Common myeloid progenitor, CD34-positive (primary cell): ENCODE measurements around the gene SLC4A9.

Experiments used
- CTCF ChIA-PET: fragments of 350-600 bp; sonication (Branson Sonifier 250); formaldehyde crosslinking; loops from one replicate; lab custom pipeline; 2021; ENCODE audit warnings: antibody characterized with exemption; lab: Charles Lee
- POLR2A ChIA-PET: fragments of 350-600 bp; sonication (Branson Sonifier 250); formaldehyde crosslinking; loops from one replicate; lab custom pipeline; 2021; ENCODE audit warnings: antibody characterized with exemption; lab: Charles Lee
- DNase-seq, 3 donors: peaks; one replicate each; pipeline versions ENCODE4 v3.0.0 to v3.0.0-alpha.2; 2013
- H3K27ac ChIP-seq, 2 experiments: 1 replicate in 1 of 2; 2 replicates in 1 of 2; pipeline ENCODE4 v1.7.0; 2013; ENCODE audit warnings: inconsistent platforms in 2 of 2, low read length in 2 of 2, mild to moderate bottlenecking in 2 of 2, low read depth in 1 of 2, moderate library complexity in 1 of 2; ENCODE audit not compliant: severe bottlenecking in 2 of 2, insufficient read depth in 1 of 2, poor library complexity in 1 of 2
- H3K27me3 ChIP-seq, 5 experiments: replicated peaks in 2 of 5; 1 replicate in 3 of 5; 2 replicates in 2 of 5; pipeline versions ENCODE4 v1.6.1 to v1.7.0; 2013; ENCODE audit warnings: low read length in 4 of 5, mild to moderate bottlenecking in 2 of 5, moderate library complexity in 2 of 5, inconsistent platforms in 1 of 5; ENCODE audit not compliant: insufficient read depth in 5 of 5, control insufficient read depth in 4 of 5
- H3K36me3 ChIP-seq, 4 experiments: 1 replicate in 2 of 4; 2 replicates in 2 of 4; pipeline versions ENCODE4 v1.6.1 to v1.7.0; 2013; ENCODE audit warnings: low read length in 3 of 4, control low read depth in 1 of 4, mild to moderate bottlenecking in 1 of 4; ENCODE audit not compliant: control insufficient read depth in 4 of 4, insufficient read depth in 4 of 4
- H3K4me1 ChIP-seq, 4 experiments: 1 replicate in 3 of 4; 2 replicates in 1 of 4; pipeline versions ENCODE4 v1.6.1 to v1.7.1; 2013; ENCODE audit warnings: low read length in 3 of 4, mild to moderate bottlenecking in 3 of 4, control low read depth in 1 of 4, inconsistent platforms in 1 of 4, moderate library complexity in 1 of 4; ENCODE audit not compliant: control insufficient read depth in 4 of 4, insufficient read depth in 4 of 4; ENCODE audit errors: control extremely low read depth in 1 of 4
- H3K4me3 ChIP-seq, 7 experiments: 1 replicate in 4 of 7; 2 replicates in 3 of 7; pipeline versions ENCODE4 v1.5.1 to v1.7.0; 2013; ENCODE audit warnings: mild to moderate bottlenecking in 7 of 7, low read length in 6 of 7, moderate library complexity in 6 of 7, inconsistent platforms in 2 of 7, low read depth in 2 of 7, control low read depth in 1 of 7; ENCODE audit not compliant: insufficient read depth in 4 of 7, control insufficient read depth in 1 of 7; ENCODE audit errors: extremely low read depth in 1 of 7
- H3K9me3 ChIP-seq, 5 experiments: 1 replicate in 4 of 5; 2 replicates in 1 of 5; pipeline versions ENCODE4 v1.6.1 to v1.7.1; 2013; ENCODE audit warnings: low read length in 4 of 5, mild to moderate bottlenecking in 2 of 5, inconsistent platforms in 1 of 5, low read depth in 1 of 5, moderate library complexity in 1 of 5; ENCODE audit not compliant: control insufficient read depth in 4 of 5, insufficient read depth in 2 of 5; ENCODE audit errors: control extremely low read depth in 1 of 5
- WGBS: methylation state at CpG from one replicate; pipeline ENCODE4 v1.1.5; 2013; ENCODE audit not compliant: insufficient coverage; 5-methylcytosine and 5-hydroxymethylcytosine counted together

SLC4A9 gene

GRCh38 chr5:140337880-140338279 lies 22.1 kb upstream of the SLC4A9 start:
- H3K27ac ChIP-seq: no peak overlapping the region
- H3K4me3 ChIP-seq: no peak overlapping the region
- CTCF ChIA-PET: interaction anchor here (1.1 to 19.8 kb wide), 3 partner anchors 12 to 93 kb away, joined by 3 to 204 read pairs (median 4); partner anchors contain the start of gene HBEGF
- H3K4me1 ChIP-seq: peaks cover 16 to 31% (median 19%) of the 10 kb centered on the region in 4 experiments
- no peak for DNase-seq
- no CpG with 5 or more reads among the region's 1 CpG for WGBS
- H3K9me3 ChIP-seq: no peaks in the 10 kb centered on the region
- POLR2A ChIA-PET: no interaction called here
- peaks cover 0 to 22% (median 0%) of the 10 kb centered on the region in 4 experiments for H3K36me3 ChIP-seq
- H3K27me3 ChIP-seq: no peaks in the 10 kb centered on the region

- CTCF ChIA-PET: interaction anchor here (1.6 to 19.8 kb wide), 2 partner anchors 12 to 77 kb away, joined by 4 to 204 read pairs; partner anchors contain the start of gene HBEGF
- peaks cover 18 to 35% (median 23%) of the 10 kb centered on the region in 4 experiments for H3K4me1 ChIP-seq
- H3K36me3 ChIP-seq: peaks cover 0 to 20% (median 0%) of the 10 kb centered on the region in 4 experiments
- POLR2A ChIA-PET: no interaction called here
- H3K9me3 ChIP-seq: no peaks in the 10 kb centered on the region
- H3K27ac ChIP-seq: no peak overlapping the region
- no peaks in the 10 kb centered on the region for H3K27me3 ChIP-seq
- no peak overlapping the region for H3K4me3 ChIP-seq
- DNase-seq: no peak
- no CpG with 5 or more reads among the region's 3 CpGs for WGBS
These were observed 21.7 kb upstream of the SLC4A9 start for GRCh38 chr5:140338336-140338735.

- Histone ChIP-seq H3K4me1 (peaks cover 18 to 41% (median 25%) of the 10 kb centered on the region in 4 experiments), H3K27me3 (no peaks in the 10 kb centered on the region), H3K36me3 (peaks cover 0 to 19% (median 0%) of the 10 kb centered on the region in 4 experiments), H3K4me3 (no peak overlapping the region), H3K9me3 (no peaks in the 10 kb centered on the region), H3K27ac (no peak overlapping the region)
- ChIA-PET CTCF (interaction anchor here (19.8 kb wide), 1 partner anchor 11 kb away, joined by 204 read pairs; the partner anchor contains the start of gene HBEGF), POLR2A (no interaction called here)
- DNase-seq: no peak
- 100% methylated on average over 2 of the region's 2 CpGs for WGBS
These were observed 21.1 kb upstream of the SLC4A9 start for GRCh38 chr5:140338908-140339307.

GRCh38 chr5:140339636-140340035 lies 20.4 kb upstream of the SLC4A9 start:
- 86% methylated on average over 4 of the region's 4 CpGs for WGBS
- H3K4me3 ChIP-seq: no peak overlapping the region
- ChIA-PET POLR2A (no interaction called here), CTCF (interaction anchor here (19.8 kb wide), 1 partner anchor 11 kb away, joined by 204 read pairs; the partner anchor contains the start of gene HBEGF)
- H3K4me1 ChIP-seq: peaks cover 18 to 47% (median 25%) of the 10 kb centered on the region in 4 experiments
- H3K27me3 ChIP-seq: no peaks in the 10 kb centered on the region
- DNase-seq: no peak
- H3K36me3 ChIP-seq: peaks cover 0 to 12% (median 0%) of the 10 kb centered on the region in 4 experiments
- no peak overlapping the region for H3K27ac ChIP-seq
- no peaks in the 10 kb centered on the region for H3K9me3 ChIP-seq

GRCh38 chr5:140340605-140341121 lies 19.3 kb upstream of the SLC4A9 start:
- Histone ChIP-seq H3K27ac (no peak overlapping the region), H3K36me3 (peaks cover 0 to 5% (median 0%) of the 10 kb centered on the region in 4 experiments), H3K4me1 (peaks cover 19 to 57% (median 26%) of the 10 kb centered on the region in 4 experiments), H3K4me3 (no peak overlapping the region), H3K27me3 (peaks cover 0 to 10% (median 4%) of the 10 kb centered on the region in 5 experiments), H3K9me3 (no peaks in the 10 kb centered on the region)
- ChIA-PET POLR2A (no interaction called here), CTCF (interaction anchor here (0.8 to 19.8 kb wide), 4 partner anchors 10 to 90 kb away, joined by 3 to 552 read pairs (median 104); partner anchors contain the start of gene HBEGF)
- no peak for DNase-seq

GRCh38 chr5:140341591-140341990 lies 18.4 kb upstream of the SLC4A9 start:
- Histone ChIP-seq H3K27me3 (peaks cover 0 to 13% (median 6%) of the 10 kb centered on the region in 5 experiments), H3K4me3 (peak overlapping the region in 1 of 7 experiments; percentile 7), H3K4me1 (peaks cover 26 to 62% (median 28%) of the 10 kb centered on the region in 4 experiments), H3K9me3 (no peaks in the 10 kb centered on the region), H3K27ac (no peak overlapping the region), H3K36me3 (peaks cover 0 to 3% (median 0%) of the 10 kb centered on the region in 4 experiments)
- CTCF ChIA-PET: interaction anchor here (0.9 to 19.8 kb wide), 5 partner anchors 9 to 91 kb away, joined by 3 to 552 read pairs (median 3); partner anchors contain the start of gene HBEGF
- POLR2A ChIA-PET: no interaction called here
- DNase-seq: no peak
- WGBS: 100% methylated on average over 2 of the region's 5 CpGs

GRCh38 chr5:140342287-140342686 lies 17.7 kb upstream of the SLC4A9 start:
- CTCF ChIA-PET: interaction anchor here (0.9 to 19.8 kb wide), 4 partner anchors 8 to 92 kb away, joined by 3 to 552 read pairs (median 104); partner anchors contain the start of gene HBEGF
- POLR2A ChIA-PET: no interaction called here
- WGBS: 17% methylated on average over 3 of the region's 6 CpGs
- Histone ChIP-seq H3K27me3 (peaks cover 0 to 13% (median 6%) of the 10 kb centered on the region in 5 experiments), H3K9me3 (no peaks in the 10 kb centered on the region), H3K4me1 (peaks cover 31 to 69% (median 34%) of the 10 kb centered on the region in 4 experiments), H3K27ac (no peak overlapping the region), H3K36me3 (peaks cover 0 to under 1% (median 0%) of the 10 kb centered on the region in 4 experiments), H3K4me3 (peak overlapping the region in 2 of 7 experiments; percentile 20 to 42)
- peak; percentile 54 to 72 (median 66) for DNase-seq
